ENCODE results near the gene MYH7.

The MYH7 gene

DNA sequence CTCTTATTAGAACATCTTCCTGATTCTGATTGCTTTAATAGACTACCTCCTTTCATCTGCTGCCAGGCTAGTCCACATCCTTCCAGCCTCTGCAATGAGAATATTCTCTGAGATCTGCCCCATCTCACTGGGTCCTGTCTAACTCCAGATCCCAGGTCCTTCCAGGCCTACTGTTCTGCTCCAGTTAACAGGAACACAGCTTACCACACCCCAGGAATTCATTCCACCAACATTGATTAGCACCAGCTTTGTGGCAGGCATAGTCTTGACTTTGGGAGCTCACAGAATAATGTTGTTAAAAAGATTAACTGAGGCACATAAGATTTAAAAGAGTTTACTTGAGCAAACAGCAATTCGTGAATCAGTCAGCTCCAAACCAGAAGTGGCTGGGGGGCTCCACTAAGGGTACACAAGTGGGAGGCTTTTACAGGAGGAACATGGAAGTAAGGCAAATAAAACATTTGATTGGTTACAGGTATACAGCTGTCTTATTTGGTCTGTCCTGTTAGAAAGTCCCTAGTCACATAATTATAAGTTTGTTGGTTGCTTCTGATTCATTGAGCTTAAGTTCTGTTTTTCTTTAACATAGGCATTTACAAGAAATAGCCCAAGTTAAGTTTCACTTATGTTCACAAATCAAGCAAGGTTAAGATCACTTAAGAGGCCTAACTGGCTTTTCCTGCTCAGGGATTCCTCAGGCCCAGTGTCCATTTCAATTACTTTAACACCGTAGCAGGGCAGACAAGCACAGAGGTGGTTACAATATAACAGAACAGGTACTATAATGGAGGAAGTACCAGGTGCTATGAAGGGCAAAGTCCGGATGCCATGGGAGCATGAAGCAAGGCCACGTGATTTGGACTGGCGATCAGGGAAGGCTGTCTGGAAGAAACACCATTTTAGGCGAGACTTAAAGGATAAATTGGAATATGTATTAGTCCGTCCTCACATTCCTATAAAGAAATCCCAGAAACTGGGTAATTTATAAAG lies 12.2 kb upstream of the MYH7 start:
- DNase-seq (ENCODE audit: low read depth), result no peak

DNA sequence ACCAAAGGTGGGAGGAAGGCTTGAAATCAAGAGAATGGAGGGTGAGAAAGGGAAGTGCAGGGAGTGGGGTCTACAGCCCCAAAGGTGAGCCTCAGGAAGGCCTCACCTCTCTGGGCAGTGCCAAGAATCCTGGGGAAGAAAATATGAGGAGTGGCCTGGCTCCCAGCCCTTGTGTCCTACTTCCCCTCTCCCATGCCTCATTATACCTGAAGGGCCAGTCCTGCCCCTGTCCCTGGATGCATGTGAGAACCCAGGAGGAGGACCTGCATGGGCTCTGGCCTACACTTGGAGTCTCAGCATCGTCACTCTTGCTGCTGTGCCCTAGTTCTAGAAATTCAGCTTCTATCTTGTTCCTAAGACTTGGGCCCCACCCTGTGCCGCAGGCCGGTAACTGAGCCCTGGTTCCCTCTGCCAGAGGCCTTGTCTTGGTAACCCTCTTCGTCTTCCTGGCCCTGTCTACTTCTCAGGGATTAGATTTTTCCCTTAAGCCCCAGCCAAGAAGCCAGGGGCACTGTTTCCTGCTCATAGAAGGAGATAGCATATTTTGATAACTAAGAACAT lies 10.9 kb upstream of the MYH7 start:
- DNase-seq (ENCODE audit: low read depth), result no peak

DNA sequence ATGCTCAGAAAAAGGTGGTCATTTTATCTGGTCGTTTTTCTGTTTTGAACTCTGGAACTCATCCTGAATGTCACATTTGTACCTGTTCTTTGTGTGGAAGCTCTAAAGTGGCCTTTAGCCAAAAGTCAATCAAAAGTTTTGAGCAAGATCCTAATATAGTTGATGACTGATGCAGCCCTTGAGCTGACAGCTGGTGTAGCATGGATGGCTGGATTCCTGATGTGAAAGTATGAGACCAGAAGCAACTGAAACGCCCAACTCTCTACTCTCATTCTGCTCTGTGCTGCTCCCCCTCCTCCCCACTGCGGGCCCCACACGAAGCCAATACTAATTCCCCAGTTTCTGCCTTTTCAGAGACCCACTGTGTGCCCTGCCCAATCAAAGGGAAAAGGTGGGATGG lies 10.3 kb upstream of the MYH7 start:
- DNase-seq (ENCODE audit: low read depth), result no peak

DNA sequence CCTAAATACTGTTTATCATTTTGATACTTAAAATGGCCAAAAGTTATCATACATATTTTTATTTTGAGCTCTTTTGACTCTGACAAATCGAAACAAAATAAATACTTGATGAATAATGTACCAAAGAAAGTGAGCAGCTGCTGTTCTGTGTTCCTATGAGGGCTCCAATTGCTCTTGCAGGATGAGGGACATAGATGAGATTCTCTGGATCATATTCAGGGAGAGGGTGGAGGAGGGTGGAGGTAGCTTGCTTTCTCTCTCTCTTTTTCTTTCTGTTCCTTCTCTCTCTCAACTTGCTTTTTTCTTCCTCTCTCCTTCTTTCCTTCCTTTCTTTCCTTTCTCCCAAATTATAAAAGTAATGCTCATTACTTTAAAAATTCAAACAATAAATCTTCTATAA lies 8.9 kb upstream of the MYH7 start:
- DNase-seq (ENCODE audit: low read depth), result no peak

DNA sequence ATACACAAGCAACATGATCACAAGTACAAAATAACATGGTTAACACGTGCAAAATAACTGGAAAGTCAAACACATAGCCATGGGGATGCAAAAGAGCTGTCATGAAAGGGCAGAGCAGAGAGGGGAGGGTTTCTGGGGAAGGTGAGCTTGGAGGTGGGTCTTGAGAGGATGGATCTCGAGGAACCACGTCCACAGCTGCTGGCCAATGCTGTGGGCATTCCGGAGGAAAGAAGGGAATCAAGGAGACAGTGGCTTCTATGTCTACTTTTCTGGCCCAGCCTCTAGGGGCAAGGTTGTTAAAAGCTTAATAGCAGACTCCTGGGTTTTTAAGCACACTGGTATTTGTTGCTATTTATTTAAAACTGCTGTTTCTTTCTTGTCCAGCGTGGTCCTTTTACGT lies 8.4 kb upstream of the MYH7 start:
- DNase-seq (ENCODE audit: low read depth), result no peak

DNA sequence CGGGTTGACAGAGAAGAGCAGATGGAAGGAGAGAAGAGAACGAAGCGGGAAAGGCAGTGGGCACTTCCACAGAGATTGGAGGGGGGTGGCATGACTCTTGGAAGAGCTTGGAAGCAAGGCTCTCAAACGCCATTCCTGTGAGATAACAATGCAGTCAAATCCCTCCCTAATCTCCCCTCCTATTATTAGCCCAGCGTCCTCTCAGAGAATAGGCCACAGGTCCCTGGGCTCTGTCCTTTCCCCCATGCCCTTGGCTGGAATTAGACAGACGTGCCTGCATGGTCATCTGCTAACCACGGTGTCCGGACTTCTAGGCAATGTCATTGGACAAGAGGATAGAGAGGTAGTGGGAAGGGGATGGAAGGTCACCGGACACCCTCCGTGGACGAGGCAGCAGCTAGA lies 8.0 kb upstream of the MYH7 start:
- no peak for DNase-seq (ENCODE audit: low read depth)

DNA sequence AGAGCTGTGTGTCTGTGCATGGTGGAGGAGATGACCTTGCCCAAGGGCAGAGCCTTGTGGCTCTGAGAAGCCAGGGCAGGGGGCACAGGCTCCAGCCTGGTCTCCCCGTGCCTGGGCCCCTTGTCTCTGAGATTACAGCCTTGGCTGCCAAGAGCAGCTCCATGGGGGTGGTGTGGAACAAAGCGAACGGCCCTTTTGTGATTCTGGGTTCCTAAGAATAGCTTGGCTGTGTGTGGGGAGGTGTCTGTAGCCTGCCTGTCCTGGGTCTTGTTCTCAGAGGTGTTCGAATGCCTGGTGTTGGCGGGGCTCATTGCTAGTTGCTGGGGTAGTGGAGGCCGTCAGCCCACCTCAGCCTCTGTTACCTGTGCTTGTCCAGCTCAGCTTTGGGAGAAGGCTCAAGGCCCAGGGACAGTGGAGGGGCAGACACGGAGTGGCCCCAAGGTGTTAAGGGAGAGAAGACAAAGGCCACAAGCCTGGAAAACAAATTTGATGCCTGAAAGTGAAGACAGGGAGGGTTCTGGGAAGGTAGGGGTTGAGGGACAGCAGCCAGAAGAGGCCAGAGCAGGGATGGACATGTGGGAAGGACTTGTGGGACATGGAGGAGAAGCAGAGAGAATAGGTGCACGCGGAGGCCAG lies 7.4 kb upstream of the MYH7 start:
- DNase-seq (ENCODE audit: low read depth), result no peak

DNA sequence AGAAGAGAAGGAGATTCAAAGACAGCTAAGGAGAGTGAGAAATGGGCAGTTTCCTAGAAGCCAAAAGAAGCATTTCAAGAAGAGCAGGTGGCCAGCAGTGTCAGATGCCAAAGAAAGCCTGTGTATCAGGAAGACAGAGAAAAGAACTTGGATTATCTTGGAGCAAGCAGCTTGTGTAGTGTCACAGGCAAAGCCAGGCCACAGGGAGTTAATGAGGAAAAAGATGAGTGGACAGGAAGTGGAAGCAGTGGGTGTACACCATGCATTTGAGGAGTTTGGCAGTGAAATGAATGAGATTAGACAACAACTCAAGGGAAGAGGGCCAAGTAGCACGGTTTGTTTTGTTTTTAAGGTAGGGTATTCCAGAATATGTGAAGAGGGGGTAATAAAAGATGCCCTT lies 5.6 kb upstream of the MYH7 start:
- DNase-seq (ENCODE audit: low read depth), result no peak

DNA sequence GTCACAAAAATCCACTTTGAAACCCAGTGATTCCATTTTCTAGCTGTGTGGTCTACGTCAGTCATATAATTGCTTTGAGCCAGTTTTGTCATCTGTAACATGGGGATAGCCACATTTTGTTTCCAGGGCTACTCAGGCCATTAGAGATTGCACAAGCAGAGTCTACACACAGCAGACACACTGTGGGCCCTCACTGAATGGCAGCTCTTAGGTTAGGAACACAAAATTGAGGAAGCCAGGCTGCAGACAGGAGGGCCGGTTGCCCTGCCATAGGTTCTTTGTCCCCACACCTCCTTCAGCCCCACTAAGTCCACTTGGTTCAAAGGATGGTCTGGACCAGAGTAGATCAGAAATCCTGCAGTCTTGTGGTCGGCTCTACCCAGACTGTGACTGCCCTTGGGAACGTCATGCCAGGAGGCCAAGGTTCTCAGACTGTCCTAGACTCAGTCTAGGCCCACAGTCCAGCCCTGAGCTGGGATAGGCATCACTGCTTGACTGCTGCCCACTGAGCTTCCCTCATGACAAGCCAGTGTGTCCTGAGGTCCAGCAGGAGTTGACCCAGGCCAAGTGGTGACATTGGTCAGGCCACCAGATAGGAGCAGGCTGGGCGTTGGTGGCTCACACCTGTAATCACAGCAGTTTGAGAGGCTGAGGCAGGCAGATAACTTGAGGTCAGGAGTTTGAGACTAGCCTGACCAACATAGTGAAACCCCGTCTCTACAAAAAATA lies 3.8 kb upstream of the MYH7 start:
- no peak for DNase-seq (ENCODE audit: low read depth)

DNA sequence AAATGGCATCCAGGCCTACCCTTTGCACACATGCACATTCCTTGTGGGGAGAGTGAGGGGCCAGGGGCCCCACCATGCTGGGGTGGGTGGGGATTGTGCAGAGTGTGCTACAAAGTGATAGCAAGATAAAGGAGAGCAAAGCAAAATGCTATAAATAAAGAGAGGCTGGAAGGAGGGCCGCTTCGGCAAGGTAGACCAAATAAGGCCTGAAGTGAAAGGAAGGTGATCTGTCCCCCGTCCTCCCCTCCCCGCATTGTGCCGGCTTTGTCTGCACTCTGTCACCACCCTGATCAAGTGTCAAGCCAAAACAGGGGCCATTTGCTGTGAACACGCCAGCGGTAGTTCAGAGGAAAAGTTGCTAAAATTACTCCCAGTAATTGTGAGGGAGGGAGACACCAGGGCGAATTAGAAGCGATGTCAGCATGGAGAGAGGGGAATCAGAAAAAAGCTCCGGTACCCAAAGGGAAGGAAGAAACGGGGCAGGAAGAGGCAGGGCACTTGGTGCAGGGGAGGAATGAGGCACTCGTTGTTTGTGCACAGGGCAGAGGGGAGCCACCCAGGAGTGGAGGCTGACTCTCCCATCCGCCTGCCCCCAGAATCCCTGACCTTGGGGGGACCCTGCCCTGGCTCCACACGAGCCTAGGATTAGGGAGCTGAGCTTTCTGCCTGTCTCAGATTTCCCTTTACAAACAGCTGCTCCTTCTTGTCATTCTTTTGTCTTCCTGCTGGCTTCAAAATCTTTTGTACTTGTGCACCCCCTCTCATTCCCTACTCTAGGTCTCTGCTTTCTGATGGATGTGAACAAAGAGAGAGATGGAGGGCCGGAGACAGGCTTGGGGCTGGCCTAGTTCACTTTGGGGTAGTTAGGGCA lies 2.9 kb upstream of the MYH7 start:
- DNase-seq (ENCODE audit: low read depth), result no peak

DNA sequence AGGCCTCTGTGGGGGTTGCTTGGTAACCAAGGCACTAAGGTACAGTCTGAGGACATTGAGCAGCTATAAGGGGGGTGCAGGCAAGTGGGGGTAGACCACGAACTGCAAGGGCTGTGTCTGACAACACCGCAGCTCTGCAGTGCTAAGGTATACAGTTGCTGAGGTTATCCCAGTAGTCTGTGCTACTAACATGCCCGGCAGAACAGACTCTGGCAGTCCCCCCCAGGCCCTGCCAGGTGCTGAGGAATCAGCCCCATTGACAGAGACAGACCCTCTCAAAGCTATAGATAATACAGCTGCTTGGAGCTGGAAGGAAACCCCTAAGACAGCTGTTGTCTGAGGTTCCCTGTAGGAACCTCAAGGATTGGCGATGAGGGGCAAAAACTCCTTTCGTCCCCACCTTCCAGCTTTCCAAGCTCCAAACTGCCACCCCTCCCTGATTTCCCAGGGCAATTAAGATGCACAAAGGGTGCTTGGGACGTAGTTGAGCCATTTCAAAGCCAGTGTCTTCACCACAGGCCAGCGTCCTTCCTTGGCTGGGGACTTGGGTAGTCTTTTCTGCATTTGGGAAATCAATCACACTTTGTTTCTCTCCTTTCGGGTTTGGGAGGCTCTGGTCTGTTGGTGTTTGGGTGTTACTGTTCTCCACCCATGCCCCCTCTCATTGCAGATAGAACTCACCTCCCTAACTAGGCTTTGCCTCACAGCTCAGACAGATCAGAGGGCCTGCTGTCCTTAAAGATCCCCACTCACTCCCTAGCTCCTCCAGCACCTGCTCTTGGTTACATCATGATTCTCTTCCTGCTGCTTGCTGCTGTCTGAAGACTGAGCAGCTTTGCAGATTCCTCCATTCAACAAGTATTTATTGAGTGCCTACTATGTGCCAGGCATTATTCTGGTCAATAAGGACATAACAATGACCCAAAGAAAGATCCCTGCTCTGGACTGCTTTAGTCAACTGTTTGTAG lies 2.0 kb upstream of the MYH7 start:
- no peak for DNase-seq (ENCODE audit: low read depth)

DNA sequence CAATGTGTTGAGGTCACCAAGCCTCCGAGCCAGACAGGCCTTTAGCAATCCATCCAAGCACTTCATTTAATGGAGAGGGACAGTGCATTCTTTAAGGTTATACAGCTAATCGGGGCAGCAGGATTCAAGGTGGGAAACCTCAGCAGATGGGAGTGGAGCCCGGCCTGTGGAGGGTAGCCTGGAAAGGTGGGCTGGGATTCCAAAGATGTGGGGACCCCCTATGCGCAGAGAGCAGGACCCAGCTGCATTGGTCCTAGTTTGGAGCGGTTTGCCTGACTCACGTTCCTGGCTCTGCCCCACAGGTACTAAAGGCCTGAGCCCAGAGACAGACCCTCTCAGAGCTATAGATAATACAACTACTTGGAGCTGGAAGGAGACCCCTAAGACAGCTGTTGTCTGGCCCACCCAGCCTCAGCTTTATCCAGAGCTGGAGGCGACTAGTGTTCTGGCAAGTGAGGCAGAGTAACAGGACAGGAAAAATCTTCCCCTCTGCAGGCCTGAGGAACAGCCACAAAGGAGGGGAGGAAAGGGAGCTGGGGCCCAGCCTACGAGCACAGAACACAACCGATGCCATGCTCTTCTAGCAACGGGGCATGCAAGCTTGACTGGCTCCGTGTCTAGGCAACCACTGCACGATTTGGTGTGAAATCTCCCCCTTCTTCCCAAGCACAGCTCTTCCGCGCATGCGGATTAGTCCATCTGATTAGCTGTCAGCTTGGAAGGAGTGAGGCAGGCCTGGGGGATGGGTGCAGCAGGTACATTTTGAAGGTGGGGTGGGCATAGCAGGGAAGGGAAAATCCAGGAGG lies 1.1 kb upstream of the MYH7 start:
- no peak for DNase-seq (ENCODE audit: low read depth)

DNA sequence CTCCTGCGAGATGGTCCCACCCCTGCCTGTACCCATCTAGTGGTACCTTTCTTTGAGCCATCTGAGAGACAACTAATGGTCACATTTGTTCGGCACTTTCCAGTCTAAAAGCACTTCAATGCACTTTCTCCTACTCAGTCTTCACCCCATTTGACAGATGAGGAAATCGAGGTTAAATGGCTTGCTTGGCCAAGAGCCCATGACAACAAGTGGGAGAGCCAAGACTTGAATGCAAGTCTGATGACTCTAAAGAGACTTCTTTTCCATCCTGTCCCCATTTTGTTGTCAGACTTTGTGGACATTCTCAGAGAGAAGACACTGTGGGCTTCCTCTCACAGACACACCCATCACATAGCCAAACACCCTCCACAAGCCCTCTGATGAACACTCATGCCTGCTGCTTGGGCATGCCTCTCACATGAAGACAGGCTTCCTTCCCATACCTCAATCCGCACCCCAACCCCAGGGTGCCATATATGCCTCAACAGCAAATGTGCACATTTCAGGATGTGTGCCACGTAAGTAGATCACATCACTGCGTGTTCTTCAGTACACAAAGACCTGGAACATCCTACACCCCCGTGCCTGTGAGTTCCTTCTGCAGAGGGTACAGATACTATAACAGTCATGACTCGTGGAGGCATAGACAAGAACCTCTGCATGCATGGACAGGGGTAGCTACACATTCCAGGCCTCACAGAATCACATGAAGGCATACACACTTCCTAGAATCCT lies 805 bp downstream of the MYH7 start:
- DNase-seq (ENCODE audit: low read depth), result no peak

DNA sequence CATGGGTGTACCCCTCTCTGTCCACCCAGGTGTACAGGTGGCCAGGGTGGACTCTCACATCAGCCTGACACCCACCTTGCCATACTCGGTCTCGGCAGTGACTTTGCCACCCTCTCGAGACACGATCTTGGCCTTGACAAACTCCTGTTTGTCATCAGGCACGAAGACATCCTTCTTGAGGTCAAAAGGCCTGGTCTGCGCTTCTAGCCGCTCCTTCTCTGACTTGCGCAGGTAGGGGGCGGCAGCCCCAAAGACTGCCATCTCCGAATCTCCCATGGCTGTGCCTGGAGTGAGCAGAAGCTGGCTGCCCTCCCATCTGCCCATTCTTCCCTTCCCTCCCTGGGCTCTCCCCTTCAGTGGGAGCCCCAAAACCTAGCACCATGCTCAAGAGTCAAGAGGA lies 2.0 kb downstream of the MYH7 start:
- no peak for DNase-seq (ENCODE audit: low read depth)

DNA sequence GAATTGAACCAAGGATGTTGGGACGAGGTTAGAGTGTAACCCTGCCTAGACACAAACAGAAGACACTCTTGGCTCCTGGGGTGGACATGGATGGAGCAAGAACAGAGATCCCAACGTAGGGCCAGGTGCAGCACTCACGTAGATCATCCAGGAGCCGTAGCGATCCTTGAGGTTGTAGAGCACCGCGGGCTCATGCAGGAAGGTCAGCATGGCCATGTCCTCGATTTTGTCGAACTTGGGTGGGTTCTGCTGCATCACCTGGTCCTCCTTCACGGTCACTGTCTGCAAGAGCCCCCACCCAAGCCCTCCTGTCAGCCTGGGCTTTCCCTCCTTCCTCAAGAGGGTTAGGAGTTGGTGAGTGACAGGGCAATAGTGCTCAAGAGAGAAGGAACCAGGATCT lies 2.5 kb downstream of the MYH7 start:
- no peak for DNase-seq (ENCODE audit: low read depth)

DNA sequence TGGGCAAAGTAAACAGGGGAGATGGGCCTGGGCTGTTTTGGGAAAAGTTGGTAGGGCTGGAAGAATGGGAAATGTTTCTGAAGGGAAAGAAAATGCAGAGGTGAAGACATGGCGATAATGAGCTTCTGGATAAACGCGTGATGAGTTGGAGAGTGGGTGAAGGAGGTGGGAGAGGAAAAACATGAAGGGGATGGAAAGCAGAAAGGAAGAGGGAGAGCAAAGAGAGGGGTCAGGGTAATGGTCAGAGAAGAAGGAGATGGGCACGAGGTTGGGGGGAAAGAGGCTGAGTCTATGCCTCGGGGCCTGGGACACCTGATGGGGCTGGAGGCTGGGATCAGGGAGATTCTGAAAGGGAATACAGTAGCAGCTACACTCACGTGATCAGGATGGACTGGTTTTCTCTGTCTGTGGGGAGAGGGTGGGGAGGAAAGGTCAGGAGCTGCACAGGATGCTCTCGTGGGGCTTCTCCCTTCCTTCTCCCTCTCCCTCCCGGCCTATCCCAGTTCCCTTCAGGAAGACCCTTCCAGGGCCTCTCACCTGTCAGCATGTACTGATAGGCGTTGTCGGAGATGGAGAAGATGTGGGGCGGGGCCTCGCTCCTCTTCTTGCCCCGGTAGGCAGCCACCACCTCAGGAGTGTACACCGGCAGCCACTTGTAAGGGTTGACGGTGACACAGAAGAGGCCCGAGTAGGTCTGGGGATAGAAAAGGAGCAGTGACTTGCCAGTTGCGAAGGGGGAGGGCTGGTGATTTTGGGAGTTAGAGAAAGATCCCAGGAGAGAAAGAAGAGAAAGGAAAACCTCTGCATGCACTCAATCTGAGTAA lies 3.1 kb downstream of the MYH7 start:
- no peak for DNase-seq (ENCODE audit: low read depth)

DNA sequence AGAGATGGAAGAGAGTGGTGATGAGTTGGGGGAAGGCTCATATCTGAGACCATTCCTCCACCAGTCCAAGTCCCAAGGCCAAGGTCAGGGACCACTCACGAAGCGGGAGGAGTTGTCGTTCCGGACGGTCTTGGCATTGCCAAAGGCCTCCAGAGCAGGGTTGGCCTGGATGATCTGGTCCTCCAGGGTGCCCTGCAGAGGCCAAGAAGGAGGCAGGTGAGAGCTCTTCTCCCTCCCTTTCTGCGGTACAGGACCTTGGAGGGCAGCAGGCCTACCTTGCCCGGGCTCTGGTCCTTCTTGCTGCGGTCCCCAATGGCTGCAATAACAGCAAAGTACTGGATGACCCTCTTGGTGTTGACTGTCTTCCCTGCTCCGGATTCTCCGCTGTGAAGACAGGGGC lies 4.0 kb downstream of the MYH7 start:
- no peak for DNase-seq (ENCODE audit: low read depth)

DNA sequence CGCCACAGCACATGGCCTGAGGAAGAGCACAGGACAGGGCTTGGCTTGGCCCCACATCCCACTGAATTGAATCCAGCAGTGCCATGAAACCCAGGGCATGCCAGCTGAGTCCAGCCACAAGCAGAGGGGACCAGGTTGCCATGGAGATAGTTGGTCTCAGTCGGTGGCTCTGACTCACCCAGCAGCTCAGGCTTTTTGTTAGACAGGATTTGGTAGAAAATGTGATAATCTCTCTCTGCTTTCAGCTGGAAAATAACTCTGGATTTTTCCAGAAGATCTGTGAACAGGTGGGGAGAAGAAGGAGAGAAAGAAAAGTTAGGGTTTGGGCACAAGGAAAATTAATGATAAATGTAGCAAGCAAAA lies 4.8 kb downstream of the MYH7 start:
- DNase-seq (ENCODE audit: low read depth), result peak; percentile 2

Measured in stromal cell of bone marrow (primary cell).